Neural cell (in vitro differentiated cells): ENCODE results near the gene IGF1. TPM values are rescaled to one million over a fixed set of nuclear protein-coding genes. Genes with fewer than 3 reads are reported as not detected.
"Not testable (repeated sequence)": the region's sequence is repeated elsewhere in the genome, so short reads cannot be mapped to it uniquely, and the experiment has no call there.

Experiments
- H2AFZ ChIP-seq: fragments of 200-600, 300-800 bp; sonication (generic), shearing (Covaris generic); 2 replicates; pipeline ENCODE4 v1.6.0; 2014; ENCODE audit warnings: low read depth, mild to moderate bottlenecking, antibody characterized with exemption, low read length, moderate library complexity
- H3F3A ChIP-seq: fragments of 200-600 bp; shearing (Covaris generic); 2 replicates; pipeline ENCODE4 v1.6.1; 2016; ENCODE audit warnings: mild to moderate bottlenecking, moderate library complexity, mixed read lengths, antibody characterized with exemption, low read length; ENCODE audit not compliant: insufficient read depth, poor library complexity, severe bottlenecking
- H3K27ac ChIP-seq: fragments of 200-600, 300-800 bp; sonication (generic), shearing (Covaris generic); 2 replicates; pipeline ENCODE4 v1.5.1; 2014; ENCODE audit warnings: mild to moderate bottlenecking, low read length, moderate library complexity
- H3K27me3 ChIP-seq: fragments of 300-800, 200-600 bp; sonication (generic), shearing (Covaris generic); 2 replicates; pipeline ENCODE4 v1.6.0; 2014; ENCODE audit warnings: mild to moderate bottlenecking, low read depth, low read length, moderate library complexity; ENCODE audit not compliant: insufficient read depth
- H3K36me3 ChIP-seq: fragments of 300-800, 200-600 bp; sonication (generic), shearing (Covaris generic); 2 replicates; pipeline ENCODE4 v1.5.1; 2014; ENCODE audit warnings: mild to moderate bottlenecking, antibody characterized with exemption, low read length, moderate library complexity; ENCODE audit not compliant: insufficient read depth
- H3K4me2 ChIP-seq: fragments of 300-800, 200-600 bp; sonication (generic), shearing (Covaris generic); 2 replicates; pipeline ENCODE4 v1.6.0; 2014; ENCODE audit warnings: mild to moderate bottlenecking, low read length
- H3K4me3 ChIP-seq: fragments of 300-800, 200-600 bp; sonication (generic), shearing (Covaris generic); 2 replicates; pipeline ENCODE4 v1.5.1; 2014; ENCODE audit warnings: mild to moderate bottlenecking, low read length, moderate library complexity
- H3K79me2 ChIP-seq: fragments of 200-600 bp; shearing (Covaris generic); replicated peaks from 2 replicates; pipeline ENCODE4 v1.6.0; 2014; ENCODE audit warnings: mild to moderate bottlenecking, low read length, moderate library complexity; ENCODE audit not compliant: insufficient read depth
- H3K9ac ChIP-seq: fragments of 300-800, 200-600 bp; sonication (generic), shearing (Covaris generic); 2 replicates; pipeline ENCODE4 v1.6.1; 2016; ENCODE audit warnings: mild to moderate bottlenecking, low read length, mixed read lengths
- H3K9me2 ChIP-seq: fragments of 200-600 bp; shearing (Covaris generic); 2 replicates; pipeline ENCODE4 v1.6.1; 2016; ENCODE audit warnings: mild to moderate bottlenecking, low read length, mixed read lengths; ENCODE audit not compliant: insufficient read depth
- H3K9me3 ChIP-seq: fragments of 200-600, 300-800 bp; sonication (generic), shearing (Covaris generic); 2 replicates; pipeline ENCODE4 v1.6.1; 2016; ENCODE audit warnings: mild to moderate bottlenecking, mixed run types, low read length, moderate library complexity, mixed read lengths
- H4K20me1 ChIP-seq: fragments of 200-600 bp; shearing (Covaris generic); 2 replicates; pipeline ENCODE4 v1.6.1; 2016; ENCODE audit warnings: mild to moderate bottlenecking, mixed run types; ENCODE audit not compliant: insufficient read depth
- EP300 ChIP-seq: fragments of 450-650 bp; conservative IDR thresholded peaks from 2 replicates; pipeline ENCODE4 v1.6.1; 2014; ENCODE audit warnings: antibody characterized with exemption, mild to moderate bottlenecking, moderate library complexity; ENCODE audit not compliant: poor library complexity, severe bottlenecking
- EZH2 ChIP-seq: fragments of 200-600, 300-800 bp; shearing (Covaris generic), sonication (generic); IDR thresholded peaks from 2 replicates; pipeline ENCODE4 v1.6.1; 2014; ENCODE audit warnings: antibody characterized with exemption, low read length, borderline replicate concordance, mild to moderate bottlenecking; ENCODE audit not compliant: insufficient read depth, poor library complexity, severe bottlenecking
- MXI1 ChIP-seq: fragments of 450-650 bp; conservative IDR thresholded peaks from 2 replicates; pipeline ENCODE4 v1.6.1; 2014; ENCODE audit warnings: antibody characterized with exemption, mild to moderate bottlenecking; ENCODE audit not compliant: poor library complexity, severe bottlenecking
- POLR2AphosphoS5 ChIP-seq: IDR thresholded peaks from 2 replicates; pipeline ENCODE4 v1.6.1; 2012
- RAD21 ChIP-seq: fragments of 450-650 bp; conservative IDR thresholded peaks from 2 replicates; pipeline ENCODE4 v1.6.1; 2014; ENCODE audit warnings: antibody characterized with exemption, mild to moderate bottlenecking, moderate library complexity
- REST ChIP-seq: IDR thresholded peaks from 2 replicates; pipeline ENCODE4 v1.6.1; 2012; ENCODE audit warnings: borderline replicate concordance
- SMC3 ChIP-seq: fragments of 450-650 bp; conservative IDR thresholded peaks from 2 replicates; pipeline ENCODE4 v1.6.1; 2014; ENCODE audit warnings: antibody characterized with exemption, mild to moderate bottlenecking, moderate library complexity; ENCODE audit not compliant: poor library complexity
- TAF1 ChIP-seq: IDR thresholded peaks from 2 replicates; pipeline ENCODE4 v1.6.1; 2012; ENCODE audit warnings: low read depth
- polyA plus RNA-seq: library from polyadenylated mRNA; depleted of rRNA; stranded (reverse); fragments of >200 nt; gene quantifications from 2 replicates; pipeline ENCODE4 v1.2.3, GENCODE V29; 2014
- TF ChIP-seq, protein P1 (sequence below): fragments of 450-650 bp; IDR thresholded peaks from 2 replicates; pipeline ENCODE4 v1.5.1; 2014; ENCODE audit warnings: antibody characterized with exemption, mild to moderate bottlenecking, moderate library complexity; ENCODE audit not compliant: poor library complexity, severe bottlenecking

Gene IGF1
- polyA plus RNA-seq, 1 donor from 2014 or later: not detected

GRCh38 chr12:102364709-102365108, 115.7 kb downstream of the IGF1 start:
- Histone ChIP-seq H3K9ac (no peak overlapping the region), H2AFZ (no peak overlapping the region), H3K9me3 (no peaks in the 10 kb centered on the region), H3K36me3 (no peaks in the 10 kb centered on the region), H3K9me2 (no peaks in the 10 kb centered on the region), H3K4me3 (no peak overlapping the region), H3F3A (no peaks in the 10 kb centered on the region), H3K4me2 (no peak overlapping the region), H4K20me1 (no peaks in the 10 kb centered on the region), H3K27me3 (no peaks in the 10 kb centered on the region), H3K27ac (no peak overlapping the region), H3K79me2 (no peaks in the 10 kb centered on the region)
- no peak for TF ChIP-seq REST
- no peak for TF ChIP-seq POLR2AphosphoS5
- TF ChIP-seq TAF1: no peak
- no peak for TF ChIP-seq EP300
- no peak for TF ChIP-seq EZH2
- TF ChIP-seq, protein P1, sequence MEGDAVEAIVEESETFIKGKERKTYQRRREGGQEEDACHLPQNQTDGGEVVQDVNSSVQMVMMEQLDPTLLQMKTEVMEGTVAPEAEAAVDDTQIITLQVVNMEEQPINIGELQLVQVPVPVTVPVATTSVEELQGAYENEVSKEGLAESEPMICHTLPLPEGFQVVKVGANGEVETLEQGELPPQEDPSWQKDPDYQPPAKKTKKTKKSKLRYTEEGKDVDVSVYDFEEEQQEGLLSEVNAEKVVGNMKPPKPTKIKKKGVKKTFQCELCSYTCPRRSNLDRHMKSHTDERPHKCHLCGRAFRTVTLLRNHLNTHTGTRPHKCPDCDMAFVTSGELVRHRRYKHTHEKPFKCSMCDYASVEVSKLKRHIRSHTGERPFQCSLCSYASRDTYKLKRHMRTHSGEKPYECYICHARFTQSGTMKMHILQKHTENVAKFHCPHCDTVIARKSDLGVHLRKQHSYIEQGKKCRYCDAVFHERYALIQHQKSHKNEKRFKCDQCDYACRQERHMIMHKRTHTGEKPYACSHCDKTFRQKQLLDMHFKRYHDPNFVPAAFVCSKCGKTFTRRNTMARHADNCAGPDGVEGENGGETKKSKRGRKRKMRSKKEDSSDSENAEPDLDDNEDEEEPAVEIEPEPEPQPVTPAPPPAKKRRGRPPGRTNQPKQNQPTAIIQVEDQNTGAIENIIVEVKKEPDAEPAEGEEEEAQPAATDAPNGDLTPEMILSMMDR: no peak

DNA sequence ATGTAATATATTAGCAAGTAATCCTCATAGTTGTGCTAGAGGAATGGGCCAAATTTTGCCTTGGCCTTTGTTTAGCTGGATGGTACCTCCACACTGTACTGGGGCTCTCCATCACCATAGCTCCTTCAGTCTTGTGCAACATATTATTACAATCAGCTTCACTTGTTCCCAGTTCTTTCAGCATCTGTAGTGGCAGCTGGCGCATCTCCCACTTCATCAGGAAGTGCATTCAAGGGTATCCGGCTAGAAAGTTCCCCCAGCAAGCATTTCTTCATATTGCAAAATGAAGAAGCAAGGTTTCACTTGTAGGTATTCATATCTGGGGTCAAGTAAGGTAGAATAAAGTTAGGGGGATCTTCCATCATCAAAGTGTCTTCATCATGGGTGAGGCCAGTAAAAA, 123.7 kb downstream of the IGF1 start:
- no peak overlapping the region for H3K4me3 ChIP-seq
- H3K9ac ChIP-seq: no peak overlapping the region
- H3F3A ChIP-seq: no peaks in the 10 kb centered on the region
- no peak for TF ChIP-seq EP300
- TF ChIP-seq EZH2: no peak
- TF ChIP-seq SMC3: no peak
- no peak for TF ChIP-seq REST
- TF ChIP-seq, protein P1: no peak
- TF ChIP-seq MXI1: no peak
- TF ChIP-seq POLR2AphosphoS5: no peak
- TF ChIP-seq RAD21: no peak
- no peak for TF ChIP-seq TAF1
- H3K27ac ChIP-seq: no peak overlapping the region
- no peaks in the 10 kb centered on the region for H3K36me3 ChIP-seq
- no peak overlapping the region for H3K4me2 ChIP-seq
- H3K9me3 ChIP-seq: peaks cover 5% of the 10 kb centered on the region
- no peak overlapping the region for H2AFZ ChIP-seq
- H3K9me2 ChIP-seq: no peaks in the 10 kb centered on the region
- H4K20me1 ChIP-seq: no peaks in the 10 kb centered on the region
- no peaks in the 10 kb centered on the region for H3K27me3 ChIP-seq
- no peaks in the 10 kb centered on the region for H3K79me2 ChIP-seq

GRCh38 chr12:102354281-102354680, 126.1 kb downstream of the IGF1 start:
- not testable (repeated sequence) for H2AFZ ChIP-seq, H3K9me2 ChIP-seq, H3K9me3 ChIP-seq, H3K79me2 ChIP-seq, H4K20me1 ChIP-seq, H3K27me3 ChIP-seq, H3F3A ChIP-seq, H3K27ac ChIP-seq, H3K36me3 ChIP-seq, H3K9ac ChIP-seq, H3K4me2 ChIP-seq, H3K4me3 ChIP-seq
